MCF 10A (cell line): ENCODE measurements around the gene LGALS1. TPM values are rescaled to one million over a fixed set of nuclear protein-coding genes. Genes with fewer than 3 reads are reported as not detected.

Experiments used
- BruUV-seq: library from RNA; stranded (reverse); fragments of 400-500 nt; replicated peaks from 2 replicates; lab custom pipeline; 2021; lab: Mats Ljungman, UMichigan
- CTCF ChIA-PET: fragments of 300-600 bp; sonication (Branson Sonifier 250); formaldehyde crosslinking; extraction: SDS; loops from one replicate; lab custom pipeline; 2021; ENCODE audit warnings: antibody characterized with exemption, inconsistent platforms; lab: Yijun Ruan, JAX
- POLR2A ChIA-PET: fragments of 300-600, 350-650 bp; sonication (Branson Sonifier 250); formaldehyde crosslinking; extraction: SDS; loops from one replicate; lab custom pipeline; 2020; ENCODE audit warnings: antibody characterized with exemption, inconsistent platforms; lab: Yijun Ruan, JAX
- DNase-seq: peaks from one replicate; pipeline ENCODE4 v3.0.0-alpha.2; 2018; ENCODE audit not compliant: unreplicated experiment
- H3K27ac Mint-ChIP-seq: one replicate; pipeline ENCODE4 v1.8.0; 2022; ENCODE audit warnings: mild to moderate bottlenecking, low read depth, mixed read lengths; ENCODE audit not compliant: unreplicated experiment
- H3K27me3 Mint-ChIP-seq: one replicate; pipeline ENCODE4 v1.8.0; 2022; ENCODE audit warnings: mixed read lengths; ENCODE audit not compliant: insufficient read depth, unreplicated experiment
- H3K36me3 Mint-ChIP-seq: one replicate; pipeline ENCODE4 v1.8.0; 2022; ENCODE audit warnings: mild to moderate bottlenecking, moderate library complexity, mixed read lengths; ENCODE audit not compliant: insufficient read depth, unreplicated experiment
- H3K4me1 Mint-ChIP-seq: one replicate; pipeline ENCODE4 v1.8.0; 2022; ENCODE audit warnings: mixed read lengths; ENCODE audit not compliant: insufficient read depth, unreplicated experiment
- H3K4me3 Mint-ChIP-seq: one replicate; pipeline ENCODE4 v1.8.0; 2022; ENCODE audit warnings: mild to moderate bottlenecking, moderate library complexity, mixed read lengths; ENCODE audit not compliant: unreplicated experiment
- H3K9me3 Mint-ChIP-seq: one replicate; pipeline ENCODE4 v1.8.0; 2022; ENCODE audit warnings: mixed read lengths; ENCODE audit not compliant: unreplicated experiment
- intact Hi-C: fragments of 100-400 bp; cut with micrococcal nuclease; formaldehyde crosslinking; loops from 2 replicates; pipeline ENCODE4 v1.14.1; 2022
- total RNA-seq: library from RNA; stranded (reverse); gene quantifications from 2 replicates; pipeline ENCODE4 v1.2.3, GENCODE V29; 2022
- TF ChIP-seq, protein P1 (sequence below): fragments of 200-600 bp; IDR thresholded peaks from one replicate; pipeline ENCODE4 v1.8.0; 2022; ENCODE audit warnings: antibody characterized with exemption, mild to moderate bottlenecking; ENCODE audit not compliant: unreplicated experiment

The LGALS1 gene
- total RNA-seq, 1 experiment from 2014 or later, result 1,635 TPM

DNA sequence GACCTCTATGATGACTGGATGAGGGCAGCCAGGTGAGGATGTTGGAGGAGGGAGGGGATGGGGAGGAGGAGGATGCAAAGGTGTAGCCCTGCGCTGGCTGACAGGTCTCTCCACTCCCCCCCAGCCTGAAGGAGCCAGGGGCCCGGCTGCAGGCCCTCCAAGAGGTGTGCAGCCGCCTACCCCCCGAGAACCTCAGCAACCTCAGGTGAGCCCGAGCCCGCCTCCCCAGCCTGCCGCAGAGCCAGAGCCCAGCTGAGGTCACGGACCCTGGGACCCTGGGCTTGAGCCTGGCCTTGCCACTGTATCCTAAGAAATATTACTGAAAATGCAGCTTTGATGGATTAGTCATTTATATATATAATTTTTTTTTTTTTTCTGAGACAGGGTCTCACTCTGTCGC, 28.1 kb upstream of the LGALS1 start:
- Mint-ChIP-seq H3K36me3 (no peaks in the 10 kb centered on the region), H3K9me3 (no peaks in the 10 kb centered on the region)

DNA sequence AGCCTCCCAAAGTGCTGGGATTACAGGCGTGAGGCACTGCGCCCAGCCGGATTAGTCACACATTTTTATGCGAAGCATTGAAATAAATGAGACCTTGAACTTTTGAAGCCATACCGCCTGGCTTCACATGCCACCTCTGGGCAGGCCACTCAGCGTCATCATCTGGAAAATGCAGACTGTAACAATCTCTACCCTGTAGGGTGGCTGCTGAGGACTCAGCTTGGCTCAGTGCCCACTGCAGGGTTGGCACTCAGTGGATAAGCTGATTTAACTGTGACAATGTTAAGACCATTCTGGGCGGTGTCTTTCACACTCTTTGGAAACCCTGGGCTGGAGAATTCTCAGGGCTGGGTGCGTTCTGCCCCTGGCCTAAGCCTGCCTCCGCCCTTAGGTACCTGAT, 27.5 kb upstream of the LGALS1 start:
- CTCF ChIA-PET, result interaction anchor here (1.5 kb wide), 1 partner anchor 35 kb away, joined by 6 read pairs; no protein-coding TSS in a partner anchor
- DNase-seq, result no peak
- intact Hi-C loops, result no loop called here
- Mint-ChIP-seq H3K27me3 (no peaks in the 10 kb centered on the region), H3K4me1 (peaks cover 7% of the 10 kb centered on the region), H3K36me3 (no peaks in the 10 kb centered on the region), H3K9me3 (no peaks in the 10 kb centered on the region), H3K4me3 (no peak overlapping the region), H3K27ac (no peak overlapping the region)
- no TSS peak for BruUV-seq
- TF ChIP-seq, protein P1, sequence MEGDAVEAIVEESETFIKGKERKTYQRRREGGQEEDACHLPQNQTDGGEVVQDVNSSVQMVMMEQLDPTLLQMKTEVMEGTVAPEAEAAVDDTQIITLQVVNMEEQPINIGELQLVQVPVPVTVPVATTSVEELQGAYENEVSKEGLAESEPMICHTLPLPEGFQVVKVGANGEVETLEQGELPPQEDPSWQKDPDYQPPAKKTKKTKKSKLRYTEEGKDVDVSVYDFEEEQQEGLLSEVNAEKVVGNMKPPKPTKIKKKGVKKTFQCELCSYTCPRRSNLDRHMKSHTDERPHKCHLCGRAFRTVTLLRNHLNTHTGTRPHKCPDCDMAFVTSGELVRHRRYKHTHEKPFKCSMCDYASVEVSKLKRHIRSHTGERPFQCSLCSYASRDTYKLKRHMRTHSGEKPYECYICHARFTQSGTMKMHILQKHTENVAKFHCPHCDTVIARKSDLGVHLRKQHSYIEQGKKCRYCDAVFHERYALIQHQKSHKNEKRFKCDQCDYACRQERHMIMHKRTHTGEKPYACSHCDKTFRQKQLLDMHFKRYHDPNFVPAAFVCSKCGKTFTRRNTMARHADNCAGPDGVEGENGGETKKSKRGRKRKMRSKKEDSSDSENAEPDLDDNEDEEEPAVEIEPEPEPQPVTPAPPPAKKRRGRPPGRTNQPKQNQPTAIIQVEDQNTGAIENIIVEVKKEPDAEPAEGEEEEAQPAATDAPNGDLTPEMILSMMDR, result no peak
- POLR2A ChIA-PET, result no interaction called here

More for the DNA sequence above, 28.1 kb upstream of the LGALS1 start:
- POLR2A ChIA-PET, result no interaction called here
- TF ChIP-seq, protein P1, result no peak
- CTCF ChIA-PET, result interaction anchor here (1.5 kb wide), 1 partner anchor 35 kb away, joined by 6 read pairs; no protein-coding TSS in a partner anchor
- Mint-ChIP-seq H3K4me3 (no peak overlapping the region), H3K4me1 (peaks cover 7% of the 10 kb centered on the region), H3K27ac (no peak overlapping the region), H3K27me3 (no peaks in the 10 kb centered on the region)
- intact Hi-C loops, result no loop called here
- DNase-seq, result no peak
- BruUV-seq, result no TSS peak

DNA sequence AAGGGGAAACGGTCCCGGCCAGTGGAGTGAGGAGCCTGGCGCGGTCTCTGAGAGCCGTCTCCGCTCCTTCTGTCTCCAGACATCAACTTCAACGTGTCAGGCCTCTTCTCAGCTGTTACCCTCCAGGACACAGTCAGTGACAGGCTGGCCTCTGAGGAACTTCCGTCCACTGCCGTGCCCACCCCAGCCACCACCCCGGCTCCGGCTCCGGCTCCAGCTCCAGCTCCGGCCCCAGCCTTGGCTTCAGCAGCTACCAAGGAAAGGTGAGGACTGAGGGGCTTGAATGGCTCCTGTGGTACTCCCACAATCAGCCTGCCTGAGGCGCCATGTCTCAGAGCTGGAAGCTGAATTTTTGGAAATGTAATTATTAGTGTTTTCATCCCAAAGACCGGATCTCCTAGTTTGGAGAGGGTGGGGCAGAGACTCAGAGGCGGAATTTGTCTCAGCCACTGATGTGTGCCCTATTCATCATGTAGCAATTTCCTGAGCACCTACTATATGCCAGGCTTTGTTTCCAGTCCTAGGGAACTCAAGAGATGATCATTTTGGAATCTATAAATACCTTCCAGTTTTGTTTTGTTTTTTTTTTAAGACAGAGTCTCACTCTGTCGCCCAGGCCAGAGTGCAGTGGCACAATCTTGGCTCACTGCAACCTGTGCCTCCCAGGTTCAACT, 24.8 kb upstream of the LGALS1 start:
- no peak for DNase-seq
- ChIA-PET CTCF (interaction anchor here (1.2 kb wide), 1 partner anchor 18 kb away, joined by 5 read pairs; no protein-coding TSS in a partner anchor), POLR2A (interaction anchor here (1.2 kb wide), 1 partner anchor 8 kb away, joined by 6 read pairs; the partner anchor contains the start of gene PDXP)
- BruUV-seq, result no TSS peak
- H3K9me3 Mint-ChIP-seq, result no peaks in the 10 kb centered on the region
- H3K4me1 Mint-ChIP-seq, result no peaks in the 10 kb centered on the region
- H3K27ac Mint-ChIP-seq, result no peak overlapping the region
- no peak overlapping the region for H3K4me3 Mint-ChIP-seq
- H3K36me3 Mint-ChIP-seq, result no peaks in the 10 kb centered on the region
- intact Hi-C loops, result no loop called here
- no peaks in the 10 kb centered on the region for H3K27me3 Mint-ChIP-seq
- TF ChIP-seq, protein P1, result no peak

DNA sequence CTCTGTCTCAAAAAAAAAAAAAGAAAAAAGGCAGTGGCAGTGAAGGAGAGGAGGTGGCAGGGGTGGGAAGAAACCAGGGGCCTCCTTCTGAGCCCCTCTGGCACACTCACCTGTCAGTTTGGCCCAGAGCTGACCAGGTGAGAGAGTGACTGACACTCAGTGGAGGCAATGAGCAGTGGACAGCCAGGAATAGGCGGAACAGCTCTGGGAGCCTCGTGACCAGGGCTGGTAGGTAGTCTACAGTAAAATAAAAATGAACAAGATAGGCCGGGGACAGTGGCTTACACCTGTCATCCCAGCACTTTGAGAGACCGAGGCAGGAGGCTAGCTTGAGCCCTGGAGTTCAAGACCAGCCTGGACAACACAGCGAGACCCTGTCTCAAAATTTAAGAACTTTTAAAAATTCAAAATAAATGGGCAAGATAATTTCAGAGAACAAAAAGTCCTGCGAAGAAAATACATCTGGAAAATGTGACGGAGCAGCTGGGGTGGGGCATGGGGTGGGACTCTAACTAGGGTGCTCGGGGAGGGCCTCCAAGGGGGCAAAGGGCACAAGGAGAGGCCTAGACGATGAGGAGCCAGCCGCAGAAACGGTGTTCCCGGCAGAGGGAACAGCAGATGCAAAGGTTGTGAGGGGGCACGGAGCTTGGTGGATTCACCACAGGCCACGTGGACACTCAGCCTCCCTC, 20.7 kb upstream of the LGALS1 start:
- no peak overlapping the region for H3K27ac Mint-ChIP-seq
- ChIA-PET CTCF (interaction anchor here (0.7 to 2.5 kb wide), 3 partner anchors 11 to 26 kb away, joined by 3 to 7 read pairs (median 3); no protein-coding TSS in a partner anchor), POLR2A (no interaction called here)
- H3K4me3 Mint-ChIP-seq, result no peak overlapping the region
- intact Hi-C loops, result no loop called here
- H3K27me3 Mint-ChIP-seq, result no peaks in the 10 kb centered on the region
- DNase-seq, result no peak
- no TSS peak for BruUV-seq
- peaks cover 14% of the 10 kb centered on the region for H3K4me1 Mint-ChIP-seq
- TF ChIP-seq, protein P1, result no peak
- peaks cover 6% of the 10 kb centered on the region for H3K36me3 Mint-ChIP-seq
- H3K9me3 Mint-ChIP-seq, result no peaks in the 10 kb centered on the region
